Stimulated activated CD4-positive, alpha-beta T cell treated with anti-CD3 and anti-CD28 coated beads, Interleukin-1b, Interleukin-23, amount 100 ng/mL, for 48 hours (primary cell): Measurements from ENCODE around the gene ACAD8.
"Not testable (repeated sequence)": the region's sequence is repeated elsewhere in the genome, so short reads cannot be mapped to it uniquely, and the experiment has no call there.

Experiments
- DNase-seq: peaks from one replicate; pipeline ENCODE4 v3.0.0-alpha.2; 2020

The ACAD8 gene

GRCh38 chr11:134240592-134240991, 12.8 kb upstream of the ACAD8 start:
- DNase-seq = no peak

- no peak for DNase-seq
Measured at GRCh38 chr11:134242376-134242775, 11.0 kb upstream of the ACAD8 start.

- DNase-seq = no peak
Measured at GRCh38 chr11:134243913-134244312, 9.5 kb upstream of the ACAD8 start.

- no peak for DNase-seq
Measured at GRCh38 chr11:134244593-134244992, 8.8 kb upstream of the ACAD8 start.

GRCh38 chr11:134245434-134245833, 7.9 kb upstream of the ACAD8 start:
- no peak for DNase-seq

GRCh38 chr11:134246100-134246499, 7.3 kb upstream of the ACAD8 start:
- DNase-seq = no peak

GRCh38 chr11:134246678-134247077, 6.7 kb upstream of the ACAD8 start:
- DNase-seq = no peak

- peak; percentile 41 for DNase-seq
Measured at GRCh38 chr11:134248910-134249480, 4.4 kb upstream of the ACAD8 start.

- DNase-seq = no peak
Measured at GRCh38 chr11:134250246-134250645, 3.1 kb upstream of the ACAD8 start.

- no peak for DNase-seq
Measured at GRCh38 chr11:134250675-134251074, 2.7 kb upstream of the ACAD8 start.

GRCh38 chr11:134252346-134253187, 801 bp upstream of the ACAD8 start:
- peak; percentile 19 for DNase-seq

GRCh38 chr11:134254433-134255183, 1.2 kb downstream of the ACAD8 start:
- DNase-seq = no peak

- DNase-seq = not testable (repeated sequence)
Measured at GRCh38 chr11:134255184-134255561, 1.8 kb downstream of the ACAD8 start.

GRCh38 chr11:134257101-134257500, 3.7 kb downstream of the ACAD8 start:
- no peak for DNase-seq

GRCh38 chr11:134258577-134258976, 5.2 kb downstream of the ACAD8 start:
- DNase-seq = no peak

- no peak for DNase-seq
Measured at GRCh38 chr11:134260503-134260902, 7.1 kb downstream of the ACAD8 start.

- DNase-seq = no peak
Measured at GRCh38 chr11:134260983-134261382, 7.6 kb downstream of the ACAD8 start.

GRCh38 chr11:134261626-134262488, 8.5 kb downstream of the ACAD8 start:
- DNase-seq = no peak

GRCh38 chr11:134264966-134265764, 11.8 kb downstream of the ACAD8 start:
- no peak for DNase-seq

GRCh38 chr11:134266440-134266839, 13.1 kb downstream of the ACAD8 start:
- DNase-seq = no peak

- no peak for DNase-seq
Measured at GRCh38 chr11:134266841-134267251, 13.5 kb downstream of the ACAD8 start.

- no peak for DNase-seq
Measured at GRCh38 chr11:134267461-134267860, 14.1 kb downstream of the ACAD8 start.
